ENCODE results near the gene DIAPH3.

Gene DIAPH3

GRCh38 chr13:59787679-59788078, 376.0 kb downstream of the DIAPH3 start:
- no peak for DNase-seq (ENCODE audit: insufficient read length, low spot score)

GRCh38 chr13:59782696-59783095, 381.0 kb downstream of the DIAPH3 start:
- no peak for TF ChIP-seq POLR2A (IDR thresholded peaks at IDR 0.05; ENCODE audit: low read depth, low read length)
- no peak for FAIRE-seq
- no peak for DNase-seq (ENCODE audit: insufficient read length, low spot score)

More at GRCh38 chr13:59787679-59788078, 376.0 kb downstream of the DIAPH3 start:
- no peak for TF ChIP-seq POLR2A (IDR thresholded peaks at IDR 0.05; ENCODE audit: low read depth, low read length)
- FAIRE-seq: no peak

- FAIRE-seq (peak; percentile 93), DNase-seq (ENCODE audit: insufficient read length, low spot score) (no peak)
- no peak for TF ChIP-seq POLR2A (IDR thresholded peaks at IDR 0.05; ENCODE audit: low read depth, low read length)
Observed at GRCh38 chr13:59780058-59780457, 383.7 kb downstream of the DIAPH3 start.

GRCh38 chr13:59776924-59777690, 386.6 kb downstream of the DIAPH3 start:
- TF ChIP-seq POLR2A (IDR thresholded peaks at IDR 0.05; ENCODE audit: low read depth, low read length): no peak
- peak; percentile 10 for DNase-seq (ENCODE audit: insufficient read length, low spot score)
- FAIRE-seq: peak; percentile 95

- FAIRE-seq (peak; percentile 20), DNase-seq (ENCODE audit: insufficient read length, low spot score) (no peak)
- no peak for TF ChIP-seq POLR2A (IDR thresholded peaks at IDR 0.05; ENCODE audit: low read depth, low read length)
Observed at GRCh38 chr13:59774491-59774971, 389.2 kb downstream of the DIAPH3 start.

- DNase-seq (ENCODE audit: insufficient read length, low spot score): no peak
- TF ChIP-seq POLR2A (IDR thresholded peaks at IDR 0.05; ENCODE audit: low read depth, low read length): no peak
- peak; percentile 58 for FAIRE-seq
Observed at GRCh38 chr13:59771272-59771671, 392.5 kb downstream of the DIAPH3 start.

GRCh38 chr13:59770451-59770850, 393.3 kb downstream of the DIAPH3 start:
- DNase-seq (ENCODE audit: insufficient read length, low spot score): no peak
- TF ChIP-seq POLR2A (IDR thresholded peaks at IDR 0.05; ENCODE audit: low read depth, low read length): no peak
- no peak for FAIRE-seq

GRCh38 chr13:59766236-59766635, 397.5 kb downstream of the DIAPH3 start:
- no peak for TF ChIP-seq POLR2A (IDR thresholded peaks at IDR 0.05; ENCODE audit: low read depth, low read length)
- no peak for FAIRE-seq
- no peak for DNase-seq (ENCODE audit: insufficient read length, low spot score)

GRCh38 chr13:59755632-59756290, 408.0 kb downstream of the DIAPH3 start:
- no peak for TF ChIP-seq POLR2A (IDR thresholded peaks at IDR 0.05; ENCODE audit: low read depth, low read length)
- DNase-seq (ENCODE audit: insufficient read length, low spot score): no peak
- FAIRE-seq: no peak

GRCh38 chr13:59754411-59754810, 409.3 kb downstream of the DIAPH3 start:
- no peak for DNase-seq (ENCODE audit: insufficient read length, low spot score)
- FAIRE-seq: no peak
- TF ChIP-seq POLR2A (IDR thresholded peaks at IDR 0.05; ENCODE audit: low read depth, low read length): no peak

- no peak for TF ChIP-seq POLR2A (IDR thresholded peaks at IDR 0.05; ENCODE audit: low read depth, low read length)
- DNase-seq (ENCODE audit: insufficient read length, low spot score): no peak
- no peak for FAIRE-seq
Observed at GRCh38 chr13:59750860-59751259, 412.9 kb downstream of the DIAPH3 start.

GRCh38 chr13:59748046-59748445, 415.7 kb downstream of the DIAPH3 start:
- no peak for TF ChIP-seq POLR2A (IDR thresholded peaks at IDR 0.05; ENCODE audit: low read depth, low read length)
- no peak for DNase-seq (ENCODE audit: insufficient read length, low spot score)
- no peak for FAIRE-seq

GRCh38 chr13:59747529-59747928, 416.2 kb downstream of the DIAPH3 start:
- DNase-seq (ENCODE audit: insufficient read length, low spot score) (no peak), FAIRE-seq (no peak)
- no peak for TF ChIP-seq POLR2A (IDR thresholded peaks at IDR 0.05; ENCODE audit: low read depth, low read length)

- DNase-seq (ENCODE audit: insufficient read length, low spot score) (peak; percentile 3), FAIRE-seq (peak; percentile 36)
- TF ChIP-seq POLR2A (IDR thresholded peaks at IDR 0.05; ENCODE audit: low read depth, low read length): no peak
Observed at GRCh38 chr13:59746291-59746962, 417.3 kb downstream of the DIAPH3 start.

Measured in H54 (cell line).